Colonic mucosa (tissue), 4 donors: Measurements from ENCODE around the gene OSGEP. TPM values are rescaled to one million over a fixed set of nuclear protein-coding genes. Genes with fewer than 3 reads are reported as not detected.

ENCODE experiments used
- DNase-seq: peaks from one replicate; pipeline ENCODE4 v3.0.0-alpha.2; 2020
- H3K27ac ChIP-seq: fragments of 200-600 bp; one replicate; pipeline ENCODE4 v1.8.0; 2021
- H3K27me3 ChIP-seq: fragments of 200-600 bp; one replicate; pipeline ENCODE4 v1.8.0; 2021
- H3K36me3 ChIP-seq: fragments of 200-600 bp; one replicate; pipeline ENCODE4 v1.8.0; 2021
- H3K4me1 ChIP-seq: fragments of 200-600 bp; one replicate; pipeline ENCODE4 v1.8.0; 2021; ENCODE audit warnings: mild to moderate bottlenecking
- H3K4me3 ChIP-seq: fragments of 200-600 bp; one replicate; pipeline ENCODE4 v1.8.0; 2021
- H3K9ac ChIP-seq, 2 donors: one replicate each; pipeline ENCODE4 v1.7.0; 2013; ENCODE audit warnings: control low read depth in 2 of 2, low read depth in 2 of 2, low read length in 2 of 2
- H3K9me3 ChIP-seq: fragments of 200-600 bp; one replicate; pipeline ENCODE4 v1.8.0; 2021
- CTCF ChIP-seq: fragments of 200-600 bp; IDR thresholded peaks from one replicate; pipeline ENCODE4 v1.8.0; 2022; ENCODE audit warnings: antibody characterized with exemption, mild to moderate bottlenecking
- intact Hi-C: fragments of 100-400 bp; cut with DNase I; formaldehyde crosslinking; loops from one replicate; pipeline ENCODE4 v1.14.1; 2022
- total RNA-seq, 2 donors: library from RNA; stranded (reverse); fragmentation: NEBNext Ultra II Directional in 1 of 2; extraction: Animal tissue kit (Norgen Biotek cat#: 25700) in 1 of 2; gene quantifications; one replicate each; pipeline ENCODE4 v1.2.1, GENCODE V29; 2021
- donor health status: healthy.
- donor health status: DM: no; HTN: no; CAD: no.
- donor health status: DM: no; HTN: no; CAD: no.

The OSGEP gene
- 10 to 100 TPM; 26.9 to 42.0 TPM for total RNA-seq

DNA sequence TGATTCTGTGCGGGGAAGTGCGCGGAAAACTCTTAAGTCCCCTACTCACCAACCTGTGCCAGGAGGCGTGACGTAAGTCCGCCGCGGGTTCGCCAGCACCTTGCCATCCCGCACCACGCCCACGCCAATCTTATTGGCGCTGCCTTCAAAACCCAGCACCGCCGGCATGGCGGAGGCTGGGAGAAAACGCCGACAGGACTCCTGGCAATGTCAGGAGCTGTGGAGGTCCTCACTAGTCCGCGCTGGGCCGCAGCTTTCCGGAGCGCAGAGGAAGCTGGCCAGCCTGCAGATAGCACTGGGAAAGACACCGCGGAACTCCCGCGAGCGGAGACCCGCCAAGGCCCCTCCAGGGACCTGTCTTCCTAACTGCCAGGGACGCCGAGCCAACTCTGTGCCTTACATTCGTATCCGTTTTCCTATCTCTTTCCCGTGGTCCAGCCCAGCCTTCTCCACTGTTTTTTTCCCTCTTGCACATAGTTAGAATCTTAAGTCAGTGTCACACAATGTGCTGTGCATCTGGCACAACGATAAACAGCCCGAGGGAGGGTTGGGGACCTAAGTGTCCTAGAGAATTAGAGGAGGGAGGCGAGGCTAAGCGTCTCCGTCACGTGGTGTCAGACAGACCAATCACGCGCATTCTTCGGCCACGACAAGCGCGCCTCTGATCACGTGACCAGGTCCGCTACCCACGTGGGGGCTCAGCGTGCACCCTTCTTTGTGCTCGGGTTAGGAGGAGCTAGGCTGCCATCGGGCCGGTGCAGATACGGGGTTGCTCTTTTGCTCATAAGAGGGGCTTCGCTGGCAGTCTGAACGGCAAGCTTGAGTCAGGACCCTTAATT is at the start of gene OSGEP, which contains the start of gene APEX1:
OSGEP (minus strand) TSS at position 297 of the 839 bp plus-strand sequence; CDS start at position 168, 129 bp downstream.
APEX1 (plus strand) TSS at position 711 of the 839 bp plus-strand sequence. CDS start 420 bp downstream, outside the sequence.
- H3K36me3 ChIP-seq, result peaks cover 25% of the 10 kb centered on the region

GRCh38 chr14:20503898-20504297 is 49.3 kb upstream of the OSGEP start:
- intact Hi-C loops, result no loop called here
- DNase-seq, result no peak
- Histone ChIP-seq H3K27ac (no peak overlapping the region), H3K27me3 (no peaks in the 10 kb centered on the region), H3K36me3 (no peaks in the 10 kb centered on the region), H3K4me1 (no peaks in the 10 kb centered on the region), H3K9ac (no peak overlapping the region), H3K9me3 (no peaks in the 10 kb centered on the region), H3K4me3 (no peak overlapping the region)
- TF ChIP-seq CTCF, result no peak

More for the DNA sequence above, at the start of gene OSGEP, which contains the start of gene APEX1:
- H3K27ac ChIP-seq, result peak within 1 kb of the TSS; percentile 97
- H3K9me3 ChIP-seq, result no peaks in the 10 kb centered on the region
- H3K27me3 ChIP-seq, result no peaks in the 10 kb centered on the region
- peaks cover 9% of the 10 kb centered on the region for H3K4me1 ChIP-seq
- no peak for TF ChIP-seq CTCF
- peak; percentile 99 for DNase-seq
- intact Hi-C loops, result loop anchor here (5.0 to 10.0 kb wide), 2 partner anchors 42 to 90 kb away; partner anchors contain the start of gene TEP1
- peak within 1 kb of the TSS; percentile 82 to 95 for H3K9ac ChIP-seq
- peak within 1 kb of the TSS; percentile 69 for H3K4me3 ChIP-seq

GRCh38 chr14:20501346-20501745 is 46.7 kb upstream of the OSGEP start:
- no peak for TF ChIP-seq CTCF
- Histone ChIP-seq H3K27me3 (no peaks in the 10 kb centered on the region), H3K9me3 (no peaks in the 10 kb centered on the region), H3K9ac (no peak overlapping the region), H3K4me3 (no peak overlapping the region), H3K27ac (no peak overlapping the region), H3K4me1 (no peaks in the 10 kb centered on the region), H3K36me3 (no peaks in the 10 kb centered on the region)
- no peak for DNase-seq
- intact Hi-C loops, result no loop called here

DNA sequence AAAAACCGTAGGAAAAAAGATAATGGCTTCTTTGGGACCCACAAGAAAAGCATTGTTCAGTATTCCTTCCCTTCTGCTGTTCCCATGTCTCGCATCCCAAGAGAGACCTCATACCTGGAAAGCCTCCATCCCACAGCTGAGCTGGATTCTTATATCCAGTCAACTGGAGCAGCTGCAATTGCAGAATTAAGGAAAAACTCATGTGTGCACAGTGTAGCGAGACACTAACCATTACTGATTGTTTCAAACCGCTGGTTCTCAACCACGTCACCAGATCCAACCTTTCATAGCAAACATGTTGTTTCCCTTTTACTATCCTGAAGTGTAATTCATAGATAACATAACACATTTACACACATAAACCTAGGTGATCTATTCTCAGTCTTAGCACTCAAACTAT is 45.3 kb upstream of the OSGEP start:
- Histone ChIP-seq H3K9ac (no peak overlapping the region), H3K27ac (no peak overlapping the region), H3K9me3 (no peaks in the 10 kb centered on the region), H3K27me3 (no peaks in the 10 kb centered on the region), H3K36me3 (no peaks in the 10 kb centered on the region), H3K4me1 (no peaks in the 10 kb centered on the region), H3K4me3 (no peak overlapping the region)
- no peak for TF ChIP-seq CTCF
- no peak for DNase-seq
- intact Hi-C loops, result no loop called here

- TF ChIP-seq CTCF, result no peak
- no peak overlapping the region for H3K27ac ChIP-seq
- intact Hi-C loops, result no loop called here
- H3K9me3 ChIP-seq, result no peaks in the 10 kb centered on the region
- DNase-seq, result no peak
- H3K4me1 ChIP-seq, result no peaks in the 10 kb centered on the region
- H3K9ac ChIP-seq, result no peak overlapping the region
- no peaks in the 10 kb centered on the region for H3K36me3 ChIP-seq
- H3K27me3 ChIP-seq, result no peaks in the 10 kb centered on the region
- no peak overlapping the region for H3K4me3 ChIP-seq
Observed at GRCh38 chr14:20499108-20499507, 44.5 kb upstream of the OSGEP start.
